Transverse colon (tissue), 4 donors: ENCODE data around the gene ETV4. TPM values are rescaled to one million over a fixed set of nuclear protein-coding genes. Genes with fewer than 3 reads are reported as not detected.

Experiments used
- DNase-seq: peaks from one replicate; pipeline ENCODE4 v3.0.0-alpha.2; 2019
- H3K27ac ChIP-seq, 4 donors: fragments of 200-600 bp; sonication (generic); 2 replicates each; pipeline ENCODE4 v1.5.1; 2016 to 2018; ENCODE audit warnings: inconsistent platforms in 4 of 4
- H3K27me3 ChIP-seq: fragments of 200-600 bp; sonication (generic); 2 replicates; pipeline ENCODE4 v1.5.1; 2017; ENCODE audit warnings: inconsistent platforms
- H3K36me3 ChIP-seq, 4 donors: fragments of 200-600 bp; sonication (generic); 2 replicates each; pipeline ENCODE4 v1.5.1; 2017 to 2019; ENCODE audit warnings: inconsistent platforms in 4 of 4
- H3K4me1 ChIP-seq, 4 donors: fragments of 200-600 bp; sonication (generic); 2 replicates each; pipeline ENCODE4 v1.5.1; 2017 to 2020; ENCODE audit warnings: inconsistent platforms in 4 of 4
- H3K4me3 ChIP-seq, 4 donors: fragments of 200-600 bp; sonication (generic); 1 replicate in 1 of 4; 2 replicates in 3 of 4; pipeline versions ENCODE4 v1.5.1 to v1.6.1; 2017 to 2019; ENCODE audit warnings: inconsistent platforms in 4 of 4
- H3K9me3 ChIP-seq, 2 donors: fragments of 200-600 bp; sonication (generic); 2 replicates each; pipeline ENCODE4 v1.5.1; 2017 to 2019; ENCODE audit warnings: inconsistent platforms in 2 of 2
- EP300 ChIP-seq: sonication (generic); formaldehyde crosslinking; IDR thresholded peaks from one replicate; pipeline ENCODE4 v1.6.1; 2017; ENCODE audit warnings: antibody characterized with exemption, low read depth
- POLR2A ChIP-seq: fragments of 450-650 bp; IDR thresholded peaks from one replicate; pipeline ENCODE4 v1.6.1; 2016; ENCODE audit warnings: antibody characterized with exemption, mild to moderate bottlenecking, moderate library complexity
- POLR2AphosphoS5 ChIP-seq, 3 donors: sonication (generic); formaldehyde crosslinking; IDR thresholded peaks; one replicate each; pipeline ENCODE4 v1.6.1; 2016; ENCODE audit warnings: antibody characterized with exemption in 3 of 3
- WGBS, 2 donors: methylation state at CpG; one replicate each; pipeline ENCODE4 v1.1.5; 2018; ENCODE audit warnings: low coverage in 1 of 2; 5-methylcytosine and 5-hydroxymethylcytosine counted together
- in situ Hi-C, 4 donors: fragments of 200-750 bp; cut with MboI; loops; one replicate each; pipeline versions ENCODE4 v1.15.0 to v1.15.1; 2017; ENCODE audit warnings: low sequenced_read_pairs in 3 of 4, low pct_ligation_motif_present in 1 of 4, low pct_unique_long_range_greater_than_20kb in 1 of 4
- intact Hi-C: fragments of 100-400 bp; cut with DNase I; formaldehyde crosslinking; loops from one replicate; pipeline ENCODE4 v1.15.1; 2023; ENCODE audit warnings: low total_unique reads
- total RNA-seq, 4 donors: library from RNA; depleted of rRNA; stranded (reverse); fragments of >200 nt; gene quantifications; one replicate each; pipeline ENCODE4 v1.1.0, GENCODE V29; 2016
- TF ChIP-seq, protein P1 (sequence below), 5 experiments: fragments of 200-600 bp in 3 of 5; fragments of 450-650 bp in 2 of 5; sonication (generic) in 3 of 5; IDR thresholded peaks; 1 replicate in 2 of 5; 2 replicates in 3 of 5; pipeline ENCODE4 v1.5.1; 2016 to 2017; ENCODE audit warnings: antibody characterized with exemption in 5 of 5, inconsistent platforms in 3 of 5, mild to moderate bottlenecking in 2 of 5, moderate library complexity in 1 of 5

Gene ETV4
- total RNA-seq, 4 donors from 2014 or later: 0.41 to 1.3 TPM; not detected in 2

- H3K27me3 ChIP-seq: no peaks in the 10 kb centered on the region
- peaks cover 4 to 36% (median 21%) of the 10 kb centered on the region in 4 donors for H3K4me1 ChIP-seq
- TF ChIP-seq POLR2A: no peak
- TF ChIP-seq, protein P1, sequence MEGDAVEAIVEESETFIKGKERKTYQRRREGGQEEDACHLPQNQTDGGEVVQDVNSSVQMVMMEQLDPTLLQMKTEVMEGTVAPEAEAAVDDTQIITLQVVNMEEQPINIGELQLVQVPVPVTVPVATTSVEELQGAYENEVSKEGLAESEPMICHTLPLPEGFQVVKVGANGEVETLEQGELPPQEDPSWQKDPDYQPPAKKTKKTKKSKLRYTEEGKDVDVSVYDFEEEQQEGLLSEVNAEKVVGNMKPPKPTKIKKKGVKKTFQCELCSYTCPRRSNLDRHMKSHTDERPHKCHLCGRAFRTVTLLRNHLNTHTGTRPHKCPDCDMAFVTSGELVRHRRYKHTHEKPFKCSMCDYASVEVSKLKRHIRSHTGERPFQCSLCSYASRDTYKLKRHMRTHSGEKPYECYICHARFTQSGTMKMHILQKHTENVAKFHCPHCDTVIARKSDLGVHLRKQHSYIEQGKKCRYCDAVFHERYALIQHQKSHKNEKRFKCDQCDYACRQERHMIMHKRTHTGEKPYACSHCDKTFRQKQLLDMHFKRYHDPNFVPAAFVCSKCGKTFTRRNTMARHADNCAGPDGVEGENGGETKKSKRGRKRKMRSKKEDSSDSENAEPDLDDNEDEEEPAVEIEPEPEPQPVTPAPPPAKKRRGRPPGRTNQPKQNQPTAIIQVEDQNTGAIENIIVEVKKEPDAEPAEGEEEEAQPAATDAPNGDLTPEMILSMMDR (IDR thresholded peaks at IDR 0.05): peak; percentile 90 to 93 (median 92)
- intact Hi-C loops: loop anchor here (10.0 kb wide), 1 partner anchor 178 kb away; the partner anchor contains the start of gene SOST
- WGBS, 2 donors: 19 to 83% methylated on average over 1 to 10 of the region's 10 CpGs
- H3K9me3 ChIP-seq: no peaks in the 10 kb centered on the region
- no peaks in the 10 kb centered on the region for H3K36me3 ChIP-seq
- peak; percentile 75 for DNase-seq
- H3K27ac ChIP-seq: no peak overlapping the region
- H3K4me3 ChIP-seq: no peak overlapping the region
- in situ Hi-C loops: loop anchor here in 2 of 4 donors (5.0 to 10.0 kb wide), 2 partner anchors 96 to 188 kb away; no protein-coding TSS in a partner anchor
These were observed 30.6 kb upstream of the ETV4 start for GRCh38 chr17:43576563-43577229.

DNA sequence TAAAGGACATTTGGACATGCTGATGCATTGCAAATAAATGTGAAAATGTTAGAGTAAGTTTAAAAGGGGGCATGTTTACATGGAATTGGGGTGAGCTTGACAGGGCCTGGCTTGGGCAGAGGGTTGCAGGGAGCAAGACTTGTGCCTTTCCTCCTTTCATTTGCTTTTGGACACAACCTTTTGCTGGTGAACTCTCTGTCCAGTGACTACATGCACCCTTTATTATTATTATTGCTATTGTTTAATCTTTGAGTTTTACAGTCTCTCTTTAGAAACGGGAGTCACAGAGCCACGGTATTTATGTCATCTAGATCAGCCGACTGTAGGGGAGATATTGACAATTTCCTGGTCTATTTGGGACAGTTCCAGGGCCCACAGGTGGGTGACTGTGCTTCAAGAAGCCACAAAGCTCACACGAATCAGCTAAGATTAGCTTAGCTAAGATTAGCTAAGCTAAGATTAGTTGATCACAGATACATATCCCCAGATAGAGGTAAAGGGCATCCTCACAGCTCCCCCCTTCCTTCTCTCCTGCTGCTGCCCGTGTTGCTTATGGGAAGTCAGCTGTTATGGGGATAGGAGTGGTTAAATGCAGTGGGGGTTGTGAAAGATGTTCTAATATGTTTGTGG is 28.9 kb upstream of the ETV4 start:
- H3K36me3 ChIP-seq: no peaks in the 10 kb centered on the region
- TF ChIP-seq POLR2A (no peak), POLR2AphosphoS5 (IDR thresholded peaks at IDR 0.05) (no peak), EP300 (no peak)
- TF ChIP-seq, protein P1 (IDR thresholded peaks at IDR 0.05): no peak
- H3K27ac ChIP-seq: no peak overlapping the region
- in situ Hi-C loops: loop anchor here in 2 of 4 donors (5.0 to 10.0 kb wide), 2 partner anchors 97 to 190 kb away; no protein-coding TSS in a partner anchor
- peaks cover 4 to 33% (median 15%) of the 10 kb centered on the region in 4 donors for H3K4me1 ChIP-seq
- no peaks in the 10 kb centered on the region for H3K27me3 ChIP-seq
- H3K4me3 ChIP-seq: no peak overlapping the region
- intact Hi-C loops: loop anchor here (10.0 kb wide), 1 partner anchor 180 kb away; the partner anchor contains the start of gene SOST
- WGBS, 2 donors: 25 to 38% methylated on average over 4 to 5 of the region's 5 CpGs
- H3K9me3 ChIP-seq: no peaks in the 10 kb centered on the region
- DNase-seq: no peak

DNA sequence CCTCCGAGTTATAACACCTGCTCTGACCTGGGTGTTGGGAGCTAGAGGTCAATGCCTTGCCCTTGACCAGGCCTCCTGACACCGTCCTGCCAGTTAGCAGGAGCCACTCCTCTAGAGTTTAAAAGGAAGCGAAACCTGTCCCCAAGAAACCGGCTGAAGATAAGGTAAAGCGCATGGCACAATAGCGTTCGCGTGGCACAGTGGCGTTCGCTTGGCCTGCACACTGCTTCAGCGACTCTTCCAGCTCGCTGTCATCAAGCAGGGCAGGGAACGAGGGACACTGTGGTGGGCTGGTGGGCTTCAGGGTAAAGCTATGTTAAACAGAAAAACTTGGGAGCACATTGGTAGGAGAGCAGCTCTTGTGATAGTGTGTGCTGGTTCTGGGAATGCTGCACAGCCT is 28.2 kb upstream of the ETV4 start:
- intact Hi-C loops (loop anchor here (10.0 kb wide), 1 partner anchor 180 kb away; the partner anchor contains the start of gene SOST), in situ Hi-C loops (loop anchor here in 2 of 4 donors (10.0 kb wide), 1 partner anchor 190 kb away; no protein-coding TSS in a partner anchor)
- H3K9me3 ChIP-seq: no peaks in the 10 kb centered on the region
- TF ChIP-seq, protein P1 (IDR thresholded peaks at IDR 0.05): no peak
- TF ChIP-seq POLR2A (no peak), EP300 (no peak), POLR2AphosphoS5 (IDR thresholded peaks at IDR 0.05) (no peak)
- 0 to 38% methylated on average over 1 to 13 of the region's 13 CpGs for WGBS, 2 donors
- no peak overlapping the region for H3K4me3 ChIP-seq
- H3K4me1 ChIP-seq: peaks cover 4 to 30% (median 15%) of the 10 kb centered on the region in 4 donors
- H3K27me3 ChIP-seq: no peaks in the 10 kb centered on the region
- DNase-seq: peak; percentile 30
- H3K27ac ChIP-seq: no peak overlapping the region
- no peaks in the 10 kb centered on the region for H3K36me3 ChIP-seq
